Body of pancreas (tissue), 4 donors: Measurements from ENCODE around the gene IFNA13. TPM values are rescaled to one million over a fixed set of nuclear protein-coding genes. Genes with fewer than 3 reads are reported as not detected.
A peak's percentile ranks its signal among the peaks of the same experiment; 100 is the strongest.

ENCODE experiments used
- ATAC-seq: fragments of 150-250 bp; one replicate; pipeline ENCODE4 v1.9.1; 2016
- DNase-seq, 4 donors: peaks; one replicate each; pipeline ENCODE4 v3.0.0-alpha.2; 2019
- H3K27ac ChIP-seq, 4 donors: fragments of 200-600 bp; sonication (generic); 1 replicate in 3 of 4; 2 replicates in 1 of 4; pipeline versions ENCODE4 v1.5.1 to v1.6.1; 2016 to 2019; ENCODE audit warnings: mild to moderate bottlenecking in 1 of 4, mixed read lengths in 1 of 4, moderate library complexity in 1 of 4
- H3K27me3 ChIP-seq, 2 donors: fragments of 200-600 bp; sonication (generic); one replicate each; pipeline ENCODE4 v1.6.0; 2016; ENCODE audit warnings: mild to moderate bottlenecking in 1 of 2
- H3K36me3 ChIP-seq, 2 donors: fragments of 200-600 bp; sonication (generic); replicated peaks in 1 of 2; 2 replicates each; pipeline ENCODE4 v1.5.1; 2016; ENCODE audit warnings: low read depth in 2 of 2; ENCODE audit not compliant: insufficient read depth in 1 of 2
- H3K4me1 ChIP-seq: fragments of 200-600 bp; sonication (generic); one replicate; pipeline ENCODE4 v1.6.0; 2016
- H3K4me3 ChIP-seq, 2 donors: fragments of 200-600 bp; sonication (generic); 1 replicate in 1 of 2; 2 replicates in 1 of 2; pipeline ENCODE4 v1.5.1; 2016 to 2019
- H3K9me3 ChIP-seq, 3 donors: fragments of 200-600 bp; sonication (generic); 1 replicate in 2 of 3; 2 replicates in 1 of 3; pipeline ENCODE4 v1.5.1; 2016
- CTCF ChIP-seq, 7 experiments: fragments of 450-650 bp in 4 of 7; fragments of 200-600 bp in 3 of 7; sonication (generic) in 3 of 7; IDR thresholded peaks; one replicate each; pipeline ENCODE4 v1.5.1; 2016 to 2019; ENCODE audit warnings: antibody characterized with exemption in 7 of 7
- POLR2A ChIP-seq, 3 donors: fragments of 450-650 bp; IDR thresholded peaks; one replicate each; pipeline ENCODE4 v1.6.1; 2016; ENCODE audit warnings: antibody characterized with exemption in 3 of 3, mild to moderate bottlenecking in 2 of 3
- WGBS, 2 donors: methylation state at CpG; one replicate each; pipeline ENCODE4 v1.1.5; 2017; 5-methylcytosine and 5-hydroxymethylcytosine counted together
- intact Hi-C: fragments of 100-400 bp; cut with DNase I; formaldehyde crosslinking; loops from one replicate; pipeline ENCODE4 v1.15.1; 2023
- total RNA-seq, 2 donors: library from RNA; depleted of rRNA; stranded (reverse); fragments of >200 nt; gene quantifications; one replicate each; pipeline ENCODE4 v1.1.0, GENCODE V29; 2016

Gene IFNA13
- total RNA-seq, 2 donors from 2014 or later, result not detected

GRCh38 chr9:21399956-21400355 lies 32.1 kb upstream of the IFNA13 start:
- WGBS, 2 donors, result 10 to 25% methylated on average over 3 of the region's 3 CpGs
- no peaks in the 10 kb centered on the region for H3K9me3 ChIP-seq
- H3K4me3 ChIP-seq, result no peak overlapping the region
- intact Hi-C loops, result loop anchor here (10.0 kb wide), 1 partner anchor 75 kb away; no protein-coding TSS in a partner anchor
- H3K4me1 ChIP-seq, result peaks cover 11% of the 10 kb centered on the region
- ATAC-seq, result no peak
- H3K36me3 ChIP-seq, result no peaks in the 10 kb centered on the region
- H3K27ac ChIP-seq, result no peak overlapping the region
- no peaks in the 10 kb centered on the region for H3K27me3 ChIP-seq
- TF ChIP-seq POLR2A (IDR thresholded peaks at IDR 0.05), result no peak
- TF ChIP-seq CTCF (IDR thresholded peaks at IDR 0.05), result no peak
- DNase-seq, result no peak

DNA sequence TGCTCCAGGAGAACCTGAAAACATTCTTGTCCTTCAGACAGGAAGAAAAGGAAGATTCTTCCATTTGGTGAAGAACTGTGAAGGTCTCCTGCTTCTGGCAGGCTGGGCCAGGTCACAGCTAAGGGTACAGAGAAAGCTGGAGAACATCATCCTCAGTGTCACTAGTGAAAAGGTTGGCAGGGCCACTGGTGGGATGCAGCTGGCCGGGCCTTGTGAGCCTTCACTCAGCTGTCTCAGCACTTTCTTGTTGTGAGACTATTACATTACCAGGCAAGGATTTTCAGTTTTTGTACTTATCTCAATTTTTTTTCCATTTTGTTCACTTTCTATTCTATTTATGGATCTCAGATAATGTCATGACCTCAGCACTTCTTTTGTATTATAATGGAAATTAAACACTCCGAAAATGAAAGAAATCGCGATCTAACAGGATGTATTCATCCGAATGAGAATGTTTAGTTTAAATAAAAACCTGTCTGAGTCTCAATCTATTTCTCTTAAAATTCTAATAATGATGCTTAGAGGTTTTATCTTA lies 31.2 kb upstream of the IFNA13 start:
- Histone ChIP-seq H3K27ac (no peak overlapping the region), H3K36me3 (no peaks in the 10 kb centered on the region), H3K27me3 (no peaks in the 10 kb centered on the region), H3K9me3 (no peaks in the 10 kb centered on the region), H3K4me3 (no peak overlapping the region), H3K4me1 (peaks cover 11% of the 10 kb centered on the region)
- WGBS, 2 donors, result 80 to 81% methylated on average over 5 of the region's 5 CpGs
- intact Hi-C loops, result no loop called here
- DNase-seq, result no peak
- TF ChIP-seq CTCF (IDR thresholded peaks at IDR 0.05) (no peak), POLR2A (IDR thresholded peaks at IDR 0.05) (no peak)
- ATAC-seq, result no peak

- no peaks in the 10 kb centered on the region for H3K9me3 ChIP-seq
- ATAC-seq (peak; percentile 48), DNase-seq (peak; percentile 37 to 65 (median 50))
- no peaks in the 10 kb centered on the region for H3K36me3 ChIP-seq
- H3K4me3 ChIP-seq, result peak overlapping the region in 1 of 2 donors; percentile 22
- H3K4me1 ChIP-seq, result no peaks in the 10 kb centered on the region
- WGBS, 2 donors, result 4 to 7% methylated on average over 33 to 40 of the region's 40 CpGs
- intact Hi-C loops, result no loop called here
- TF ChIP-seq CTCF (IDR thresholded peaks at IDR 0.05), result peak; percentile 50 to 75 (median 67)
- no peak for TF ChIP-seq POLR2A (IDR thresholded peaks at IDR 0.05)
- no peak overlapping the region for H3K27ac ChIP-seq
- H3K27me3 ChIP-seq, result no peaks in the 10 kb centered on the region
Observed at GRCh38 chr9:21395778-21396717, 28.2 kb upstream of the IFNA13 start.

DNA sequence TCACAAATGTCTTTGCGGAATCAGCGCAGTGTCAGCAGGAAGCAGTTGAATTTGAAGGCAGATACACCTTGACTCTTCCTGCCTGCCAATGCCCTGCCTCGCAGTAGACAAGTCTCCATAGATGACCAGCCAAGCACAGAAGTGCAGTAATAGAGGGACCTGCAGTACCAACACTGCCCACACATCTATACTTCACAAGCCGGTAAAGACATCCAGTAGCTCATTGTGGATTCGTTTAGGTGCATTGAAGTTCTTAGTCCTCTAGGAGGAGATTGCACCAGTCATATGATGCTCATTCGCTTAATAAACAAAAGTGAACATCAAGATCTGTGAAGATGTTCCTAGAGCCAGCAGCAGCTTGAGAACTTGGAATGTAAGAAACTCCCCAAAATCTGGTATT lies 24.4 kb upstream of the IFNA13 start:
- intact Hi-C loops, result no loop called here
- no peak for ATAC-seq
- no peaks in the 10 kb centered on the region for H3K27me3 ChIP-seq

More for the DNA sequence above, 24.4 kb upstream of the IFNA13 start:
- no peaks in the 10 kb centered on the region for H3K36me3 ChIP-seq
- no peaks in the 10 kb centered on the region for H3K4me1 ChIP-seq
- 64 to 69% methylated on average over 6 of the region's 6 CpGs for WGBS, 2 donors
- TF ChIP-seq POLR2A (IDR thresholded peaks at IDR 0.05), result no peak
- TF ChIP-seq CTCF (IDR thresholded peaks at IDR 0.05), result peak in 5 of 7 experiments; percentile 10 to 20 (median 15)
- no peak overlapping the region for H3K27ac ChIP-seq
- no peak for DNase-seq
- H3K9me3 ChIP-seq, result no peaks in the 10 kb centered on the region
- H3K4me3 ChIP-seq, result no peak overlapping the region
